ENCODE results near the gene DUSP9.
"Not testable (repeated sequence)": the region's sequence is repeated elsewhere in the genome, so short reads cannot be mapped to it uniquely, and the experiment has no call there.

DUSP9 gene

GRCh38 chrX:153694256-153694655 lies 47.3 kb downstream of the DUSP9 start:
- DNase-seq = not testable (repeated sequence)

GRCh38 chrX:153694687-153695270 lies 47.8 kb downstream of the DUSP9 start:
- DNase-seq = no peak

DNA sequence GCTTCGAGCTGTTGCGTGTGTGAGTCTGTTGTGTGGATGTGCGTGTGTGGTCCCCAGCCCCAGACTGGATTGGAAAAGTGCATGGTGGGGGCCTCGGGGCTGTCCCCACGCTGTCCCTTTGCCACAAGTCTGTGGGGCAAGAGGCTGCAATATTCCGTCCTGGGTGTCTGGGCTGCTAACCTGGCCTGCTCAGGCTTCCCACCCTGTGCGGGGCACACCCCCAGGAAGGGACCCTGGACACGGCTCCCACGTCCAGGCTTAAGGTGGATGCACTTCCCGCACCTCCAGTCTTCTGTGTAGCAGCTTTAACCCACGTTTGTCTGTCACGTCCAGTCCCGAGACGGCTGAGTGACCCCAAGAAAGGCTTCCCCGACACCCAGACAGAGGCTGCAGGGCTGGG lies 49.1 kb downstream of the DUSP9 start:
- no peak for DNase-seq

GRCh38 chrX:153696538-153696937 lies 49.5 kb downstream of the DUSP9 start:
- not testable (repeated sequence) for DNase-seq

GRCh38 chrX:153696986-153697722 lies 50.2 kb downstream of the DUSP9 start:
- not testable (repeated sequence) for DNase-seq

- DNase-seq = no peak
These were observed 51.2 kb downstream of the DUSP9 start for GRCh38 chrX:153697924-153698865.

DNA sequence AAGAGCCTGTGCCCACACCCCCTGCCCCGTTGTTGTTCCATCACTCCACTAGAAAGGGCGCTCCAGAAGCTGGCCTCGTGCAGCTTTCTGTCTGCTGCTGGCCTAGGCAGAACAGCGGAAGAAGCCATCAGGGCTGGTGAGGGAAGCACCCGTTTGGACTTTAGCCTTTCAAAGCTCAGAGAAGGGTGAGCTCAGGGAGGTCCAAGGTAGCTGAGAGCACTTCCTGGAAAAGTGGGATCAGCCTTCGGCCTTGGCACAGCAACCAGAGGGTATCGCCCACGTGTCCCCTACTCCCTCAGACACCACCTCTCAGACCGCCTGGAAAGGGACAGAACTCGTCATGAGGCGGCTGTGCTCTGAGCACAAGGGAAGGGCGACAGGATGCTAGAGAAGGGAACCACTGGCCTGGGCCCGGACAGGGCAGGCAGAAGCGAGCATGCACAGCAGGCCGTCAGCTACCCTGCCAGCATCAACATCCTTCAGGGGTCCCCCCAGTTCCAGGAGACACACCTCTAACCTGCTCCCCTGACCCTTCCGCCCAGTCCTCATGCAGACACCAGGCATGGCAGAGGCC lies 52.3 kb downstream of the DUSP9 start:
- DNase-seq = not testable (repeated sequence)

- not testable (repeated sequence) for DNase-seq
These were observed 52.9 kb downstream of the DUSP9 start for GRCh38 chrX:153699784-153700371.

DNA sequence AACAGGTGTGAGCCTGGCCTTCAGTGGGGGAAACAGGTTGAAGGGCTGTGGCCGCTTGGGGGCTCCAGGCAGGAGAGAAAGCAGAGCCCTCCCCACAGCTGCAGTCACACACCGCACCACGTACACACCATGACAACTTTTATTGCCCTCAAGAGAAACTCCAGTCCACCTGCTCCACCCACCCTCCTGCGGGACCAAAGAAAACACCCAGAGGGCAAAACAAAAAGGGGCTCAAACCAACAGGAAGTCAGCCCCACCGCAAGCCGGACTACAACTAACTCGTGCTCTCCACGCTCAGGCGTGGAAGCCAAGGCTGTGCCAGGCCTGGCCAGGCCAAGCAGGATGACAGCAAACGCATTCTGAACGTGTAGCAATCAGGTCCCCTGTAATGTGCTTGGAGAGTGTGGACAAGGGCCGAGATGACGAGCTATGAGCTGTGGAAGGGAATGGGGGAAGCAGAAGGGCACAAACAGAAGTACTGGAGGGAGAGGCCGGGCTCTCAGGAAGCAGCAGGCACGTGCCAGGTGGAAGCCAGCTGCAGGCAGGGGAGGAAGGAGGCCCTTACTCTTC lies 53.5 kb downstream of the DUSP9 start:
- no peak for DNase-seq

All from GDM1 (cell line).